A549 (cell line): ENCODE data around the gene BRINP1. TPM values are rescaled to one million over a fixed set of nuclear protein-coding genes. Genes with fewer than 3 reads are reported as not detected.

Experiments used
- ATAC-seq, 2 experiments: fragments of 200-7000 bp in 1 of 2; fragments of >200 bp in 1 of 2; cut with Nextera tagmentation in 1 of 2; cut with Tn5 transposase in 1 of 2; 3 replicates each; pipeline versions ENCODE4 v1.8.0 to v1.9.1; 2018 to 2020; ENCODE audit warnings: mild to moderate bottlenecking in 1 of 2, moderate library complexity in 1 of 2
- CTCF ChIA-PET: fragments of 300-600 bp; sonication (Branson Sonifier 250); formaldehyde crosslinking; extraction: SDS; loops from one replicate; lab custom pipeline; 2021; ENCODE audit warnings: antibody characterized with exemption, inconsistent platforms; lab: Yijun Ruan, JAX
- POLR2A ChIA-PET: fragments of 350-600 bp; formaldehyde crosslinking; extraction: SDS; loops from one replicate; lab custom pipeline; 2021; ENCODE audit warnings: antibody characterized with exemption, inconsistent platforms; lab: Yijun Ruan, JAX
- DNase-seq, 2 experiments: peaks; one replicate each; pipeline versions ENCODE4 v3.0.0 to v3.0.0-alpha.2; 2011 to 2016; ENCODE audit warnings: low read depth in 1 of 2, low spot score in 1 of 2
- FAIRE-seq: peaks from 2 replicates; lab custom pipeline; 2011; peaks lifted over from hg19 to GRCh38; lab: Jason Lieb, UNC
- H3K27ac ChIP-seq, 2 experiments: fragments of >200 bp; sonication (Bioruptor Twin); formaldehyde crosslinking; 3 replicates each; pipeline ENCODE4 v1.5.1; 2016 to 2017
- H3K4me1 ChIP-seq: fragments of >200 bp; sonication (Bioruptor Twin); formaldehyde crosslinking; 3 replicates; pipeline ENCODE4 v1.6.1; 2016
- H3K4me2 ChIP-seq: fragments of >200 bp; sonication (Bioruptor Twin); formaldehyde crosslinking; 3 replicates; pipeline ENCODE4 v1.6.1; 2016
- H3K4me3 ChIP-seq: fragments of >200 bp; sonication (Bioruptor Twin); formaldehyde crosslinking; 3 replicates; pipeline ENCODE4 v1.5.1; 2016
- H3K9me3 ChIP-seq: fragments of >200 bp; sonication (Bioruptor Twin); formaldehyde crosslinking; 3 replicates; pipeline ENCODE4 v1.6.1; 2016
- CBX2 ChIP-seq: fragments of 200-600 bp; sonication (generic); IDR thresholded peaks from 2 replicates; pipeline ENCODE4 v1.6.1; 2016; ENCODE audit warnings: low read depth, mild to moderate bottlenecking, borderline replicate concordance
- CHD2 ChIP-seq: fragments of 150-350 bp; IDR thresholded peaks from 2 replicates; pipeline ENCODE4 v1.6.1; 2014; ENCODE audit warnings: low read length; ENCODE audit not compliant: partially characterized antibody
- EHMT2 ChIP-seq: fragments of 200-600 bp; sonication (generic); IDR thresholded peaks from 2 replicates; pipeline ENCODE4 v1.6.1; 2016; ENCODE audit warnings: antibody characterized with exemption, low read depth, mild to moderate bottlenecking, moderate library complexity
- ELK1 ChIP-seq: fragments of 150-350 bp; IDR thresholded peaks from 2 replicates; pipeline ENCODE4 v1.6.1; 2014; ENCODE audit warnings: low read depth, mild to moderate bottlenecking, low read length
- FOXS1 ChIP-seq: fragments of 250-450 bp; sonication (Bioruptor Pico); IDR thresholded peaks from 2 replicates; pipeline ENCODE4 v1.5.0; 2020; ENCODE audit warnings: mild to moderate bottlenecking, moderate library complexity
- HMGXB4 ChIP-seq: fragments of 250-450 bp; sonication (Bioruptor Pico); IDR thresholded peaks from 2 replicates; pipeline ENCODE4 v1.5.0; 2021; ENCODE audit warnings: mild to moderate bottlenecking, moderate library complexity, borderline replicate concordance
- JUNB ChIP-seq: fragments of >200 bp; sonication (Bioruptor Twin); formaldehyde crosslinking; IDR thresholded peaks from 2 replicates; pipeline ENCODE4 v1.6.1; 2016
- MAFK ChIP-seq: fragments of 450-650 bp; IDR thresholded peaks from 2 replicates; pipeline ENCODE4 v1.6.1; 2014; ENCODE audit not compliant: partially characterized antibody
- NPAS2 ChIP-seq: fragments of 250-450 bp; sonication (Bioruptor Pico); IDR thresholded peaks from 2 replicates; pipeline ENCODE4 v1.8.0; 2022; ENCODE audit warnings: mild to moderate bottlenecking, moderate library complexity, borderline replicate concordance
- PBX3 ChIP-seq: IDR thresholded peaks from 2 replicates; pipeline ENCODE4 v1.6.1; 2012
- PHF8 ChIP-seq: fragments of 200-600 bp; sonication (generic); IDR thresholded peaks from 2 replicates; pipeline ENCODE4 v1.6.1; 2016; ENCODE audit warnings: low read depth, mild to moderate bottlenecking, antibody characterized with exemption, moderate library complexity, borderline replicate concordance
- POLR2A ChIP-seq: IDR thresholded peaks from 2 replicates; pipeline ENCODE4 v1.6.1; 2012; ENCODE audit warnings: mild to moderate bottlenecking, low read length
- POLR2AphosphoS2 ChIP-seq: conservative IDR thresholded peaks from 2 replicates; pipeline ENCODE4 v1.6.1; 2012; ENCODE audit warnings: low read length, improper control_type of control experiment, inconsistent platforms
- RNF2 ChIP-seq: fragments of 200-600 bp; sonication (generic); IDR thresholded peaks from 2 replicates; pipeline ENCODE4 v1.6.1; 2016; ENCODE audit warnings: low read depth, mild to moderate bottlenecking, antibody characterized with exemption, moderate library complexity, borderline replicate concordance
- TFCP2L1 ChIP-seq: fragments of 250-450 bp; sonication (Bioruptor Pico); IDR thresholded peaks from 2 replicates; pipeline ENCODE4 v1.5.0; 2021; ENCODE audit warnings: mild to moderate bottlenecking
- TP53 ChIP-seq: fragments of 250-450 bp; sonication (Bioruptor Pico); IDR thresholded peaks from 2 replicates; pipeline ENCODE4 v1.5.0; 2021; ENCODE audit warnings: mild to moderate bottlenecking, moderate library complexity
- USF2 ChIP-seq: fragments of 450-650 bp; IDR thresholded peaks from 2 replicates; pipeline ENCODE4 v1.6.1; 2014; ENCODE audit warnings: antibody characterized with exemption
- ZFP36 ChIP-seq: fragments of 450-650 bp; IDR thresholded peaks from 2 replicates; pipeline ENCODE4 v1.6.1; 2014; ENCODE audit warnings: borderline replicate concordance; ENCODE audit not compliant: partially characterized antibody
- ZNF302 ChIP-seq: fragments of 250-450 bp; sonication (Bioruptor Pico); IDR thresholded peaks from 2 replicates; pipeline ENCODE4 v1.9.0; 2021; ENCODE audit warnings: inconsistent platforms, mild to moderate bottlenecking, moderate library complexity
- ZSCAN20 ChIP-seq: fragments of 250-450 bp; sonication (Bioruptor Pico); IDR thresholded peaks from 2 replicates; pipeline ENCODE4 v1.8.0; 2022; ENCODE audit warnings: mild to moderate bottlenecking, moderate library complexity
- WGBS: methylation state at CpG from one replicate; pipeline ENCODE4 v1.1.6; 2017; ENCODE audit errors: missing lambda C conversion rate; 5-methylcytosine and 5-hydroxymethylcytosine counted together
- polyA plus RNA-seq, 4 experiments: library from polyadenylated mRNA; depleted of rRNA in 3 of 4; stranded (reverse); fragments of >200 nt; fragmentation: RNase III in 1 of 4; extraction: RNeasy Plus Mini Kit Qiagen cat#74134 plus additional on column Dnase treatment in 1 of 4; gene quantifications; 2 replicates in 3 of 4; 3 replicates in 1 of 4; pipeline ENCODE4 v1.2.3, GENCODE V29; 2011 to 2017

BRINP1 gene
- polyA plus RNA-seq, 2 of the 4 experiments (the other 2 are of a cell fraction), result 0.13 to 0.17 TPM

- ChIA-PET CTCF (no interaction called here), POLR2A (no interaction called here)
- Histone ChIP-seq H3K4me2 (no peak overlapping the region), H3K27ac (no peak overlapping the region), H3K4me1 (no peaks in the 10 kb centered on the region), H3K4me3 (no peak overlapping the region), H3K9me3 (no peaks in the 10 kb centered on the region)
- 0% methylated on average over 4 of the region's 4 CpGs for WGBS
- DNase-seq (no peak), FAIRE-seq (no peak), ATAC-seq (no peak)
- TF ChIP-seq JUNB (no peak), ELK1 (no peak), EHMT2 (no peak), NPAS2 (CRISPR knock-in tag) (no peak), FOXS1 (CRISPR knock-in tag) (no peak), ZSCAN20 (CRISPR knock-in tag) (no peak), POLR2A (no peak), POLR2AphosphoS2 (no peak), ZFP36 (no peak), CHD2 (no peak), TP53 (CRISPR knock-in tag) (no peak)
Measured at GRCh38 chr9:119250730-119251129, 118.5 kb downstream of the BRINP1 start.

GRCh38 chr9:119240546-119240945 lies 128.7 kb downstream of the BRINP1 start:
- ChIA-PET POLR2A (no interaction called here), CTCF (no interaction called here)
- FAIRE-seq, result no peak
- Histone ChIP-seq H3K27ac (no peak overlapping the region), H3K4me1 (no peaks in the 10 kb centered on the region), H3K4me3 (no peak overlapping the region), H3K4me2 (no peak overlapping the region), H3K9me3 (no peaks in the 10 kb centered on the region)
- no peak for ATAC-seq
- no peak for TF ChIP-seq TFCP2L1 (CRISPR knock-in tag)
- TF ChIP-seq MAFK, result no peak
- no peak for TF ChIP-seq POLR2AphosphoS2
- TF ChIP-seq ZNF302, result no peak
- TF ChIP-seq HMGXB4 (CRISPR knock-in tag), result no peak
- TF ChIP-seq CBX2, result no peak
- DNase-seq, result no peak
- 13% methylated on average over 4 of the region's 4 CpGs for WGBS

- WGBS, result 0% methylated on average over 1 of the region's 1 CpG
- no peaks in the 10 kb centered on the region for H3K9me3 ChIP-seq
- no peak overlapping the region for H3K27ac ChIP-seq
- no peak overlapping the region for H3K4me2 ChIP-seq
- TF ChIP-seq FOXS1 (CRISPR knock-in tag) (no peak), ZSCAN20 (CRISPR knock-in tag) (no peak), MAFK (no peak), RNF2 (no peak), PBX3 (no peak), PHF8 (no peak), USF2 (no peak)
- no peak overlapping the region for H3K4me3 ChIP-seq
- DNase-seq (no peak), FAIRE-seq (no peak), ATAC-seq (no peak)
- CTCF ChIA-PET, result no interaction called here
- POLR2A ChIA-PET, result no interaction called here
- no peaks in the 10 kb centered on the region for H3K4me1 ChIP-seq
Measured at GRCh38 chr9:119234636-119235035, 134.6 kb downstream of the BRINP1 start.
